Measurements from ENCODE around the gene GFOD1.

DNA sequence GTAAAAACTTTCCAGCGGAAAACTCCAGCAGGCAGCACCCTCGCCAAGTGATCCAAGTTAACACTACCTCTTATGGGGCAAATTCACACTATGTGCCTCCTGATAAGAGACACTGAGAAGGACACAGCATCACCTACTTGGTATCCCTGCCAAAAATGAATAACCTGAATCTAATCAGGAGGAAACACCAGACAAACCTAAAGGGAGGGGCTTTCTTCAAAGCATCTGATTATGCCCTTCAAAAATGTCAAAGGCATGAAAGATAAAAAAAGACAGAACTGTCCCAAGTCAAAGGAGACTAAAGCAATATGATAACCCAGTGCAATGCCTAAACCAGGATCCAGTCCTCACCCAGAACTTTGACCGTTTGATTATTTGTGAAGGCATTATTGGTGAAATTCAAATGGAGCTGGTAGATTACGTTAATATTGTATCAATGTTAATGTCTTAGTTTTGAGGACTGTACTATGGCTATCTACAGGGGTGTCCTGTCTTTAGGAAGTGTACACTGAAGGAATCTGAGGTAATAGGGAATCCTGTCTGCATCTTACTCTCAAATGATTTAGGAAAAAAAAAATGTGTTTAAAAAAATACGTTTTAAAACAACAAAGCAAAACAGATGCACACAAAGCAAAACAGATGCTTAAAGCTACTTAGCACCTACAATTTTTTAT lies 167.4 kb downstream of the GFOD1 start:
- TF ChIP-seq, protein P1, sequence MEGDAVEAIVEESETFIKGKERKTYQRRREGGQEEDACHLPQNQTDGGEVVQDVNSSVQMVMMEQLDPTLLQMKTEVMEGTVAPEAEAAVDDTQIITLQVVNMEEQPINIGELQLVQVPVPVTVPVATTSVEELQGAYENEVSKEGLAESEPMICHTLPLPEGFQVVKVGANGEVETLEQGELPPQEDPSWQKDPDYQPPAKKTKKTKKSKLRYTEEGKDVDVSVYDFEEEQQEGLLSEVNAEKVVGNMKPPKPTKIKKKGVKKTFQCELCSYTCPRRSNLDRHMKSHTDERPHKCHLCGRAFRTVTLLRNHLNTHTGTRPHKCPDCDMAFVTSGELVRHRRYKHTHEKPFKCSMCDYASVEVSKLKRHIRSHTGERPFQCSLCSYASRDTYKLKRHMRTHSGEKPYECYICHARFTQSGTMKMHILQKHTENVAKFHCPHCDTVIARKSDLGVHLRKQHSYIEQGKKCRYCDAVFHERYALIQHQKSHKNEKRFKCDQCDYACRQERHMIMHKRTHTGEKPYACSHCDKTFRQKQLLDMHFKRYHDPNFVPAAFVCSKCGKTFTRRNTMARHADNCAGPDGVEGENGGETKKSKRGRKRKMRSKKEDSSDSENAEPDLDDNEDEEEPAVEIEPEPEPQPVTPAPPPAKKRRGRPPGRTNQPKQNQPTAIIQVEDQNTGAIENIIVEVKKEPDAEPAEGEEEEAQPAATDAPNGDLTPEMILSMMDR (IDR thresholded peaks at IDR 0.05) = no peak
- no peak for TF ChIP-seq EP300 (IDR thresholded peaks at IDR 0.05)
